Measurements from ENCODE around the gene TACC2.

- TF ChIP-seq PPARA (CRISPR knock-in tag; IDR thresholded peaks at IDR 0.05; ENCODE audit: borderline replicate concordance) (no peak), ZNF70 (CRISPR knock-in tag; IDR thresholded peaks at IDR 0.05) (no peak), CSDC2 (CRISPR knock-in tag; IDR thresholded peaks at IDR 0.05) (no peak), OSR1 (CRISPR knock-in tag; IDR thresholded peaks at IDR 0.05) (no peak), CREB5 (CRISPR knock-in tag; IDR thresholded peaks at IDR 0.05; ENCODE audit: low read depth) (no peak), ZFP30 (CRISPR knock-in tag; IDR thresholded peaks at IDR 0.05) (no peak), POU6F1 (CRISPR knock-in tag; IDR thresholded peaks at IDR 0.05; ENCODE audit: borderline replicate concordance, low read depth) (no peak), BACH2 (CRISPR knock-in tag; IDR thresholded peaks at IDR 0.05; ENCODE audit: borderline replicate concordance) (no peak)
Observed at GRCh38 chr10:122199070-122199469, 210.1 kb downstream of the TACC2 start.

Measured in SK-N-SH treated with all-trans-retinoic acid at 6 μM for 48 hours (cell line).